Hepatocyte (in vitro differentiated cells): ENCODE data around the gene TLCD4.

Experiments
- EZH2 ChIP-seq: fragments of 200-600 bp; sonication (generic); IDR thresholded peaks from 2 replicates; pipeline ENCODE4 v1.6.1; 2016; ENCODE audit warnings: antibody characterized with exemption, mild to moderate bottlenecking, borderline replicate concordance
- TF ChIP-seq, protein P1 (sequence below): fragments of 200-600 bp; sonication (generic); IDR thresholded peaks from 2 replicates; pipeline ENCODE4 v1.5.1; 2016; ENCODE audit warnings: antibody characterized with exemption, mild to moderate bottlenecking; ENCODE audit not compliant: poor library complexity

DNA sequence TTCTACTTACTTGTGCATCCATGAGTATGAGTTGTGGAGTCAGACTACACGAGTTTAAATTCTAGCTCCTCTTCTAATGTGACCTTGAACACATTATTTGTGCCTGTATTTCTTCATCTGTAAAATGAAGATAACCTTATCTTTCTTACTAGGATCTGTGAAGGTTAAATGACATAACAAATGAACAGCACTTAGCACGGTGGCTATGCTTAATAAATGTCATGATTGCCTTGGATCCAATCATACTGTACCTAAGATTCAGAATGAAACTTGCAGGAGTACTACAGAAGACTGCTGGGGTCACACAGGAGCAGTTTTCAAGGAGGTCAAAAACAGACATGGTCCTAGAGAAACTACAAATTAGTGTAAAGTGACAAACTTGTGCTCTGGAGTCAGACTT lies 22.2 kb upstream of the TLCD4 start:
- TF ChIP-seq, protein P1, sequence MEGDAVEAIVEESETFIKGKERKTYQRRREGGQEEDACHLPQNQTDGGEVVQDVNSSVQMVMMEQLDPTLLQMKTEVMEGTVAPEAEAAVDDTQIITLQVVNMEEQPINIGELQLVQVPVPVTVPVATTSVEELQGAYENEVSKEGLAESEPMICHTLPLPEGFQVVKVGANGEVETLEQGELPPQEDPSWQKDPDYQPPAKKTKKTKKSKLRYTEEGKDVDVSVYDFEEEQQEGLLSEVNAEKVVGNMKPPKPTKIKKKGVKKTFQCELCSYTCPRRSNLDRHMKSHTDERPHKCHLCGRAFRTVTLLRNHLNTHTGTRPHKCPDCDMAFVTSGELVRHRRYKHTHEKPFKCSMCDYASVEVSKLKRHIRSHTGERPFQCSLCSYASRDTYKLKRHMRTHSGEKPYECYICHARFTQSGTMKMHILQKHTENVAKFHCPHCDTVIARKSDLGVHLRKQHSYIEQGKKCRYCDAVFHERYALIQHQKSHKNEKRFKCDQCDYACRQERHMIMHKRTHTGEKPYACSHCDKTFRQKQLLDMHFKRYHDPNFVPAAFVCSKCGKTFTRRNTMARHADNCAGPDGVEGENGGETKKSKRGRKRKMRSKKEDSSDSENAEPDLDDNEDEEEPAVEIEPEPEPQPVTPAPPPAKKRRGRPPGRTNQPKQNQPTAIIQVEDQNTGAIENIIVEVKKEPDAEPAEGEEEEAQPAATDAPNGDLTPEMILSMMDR: no peak
- TF ChIP-seq EZH2: no peak
